ENCODE measurements around the gene ZNF273. TPM values are rescaled to one million over a fixed set of nuclear protein-coding genes. Genes with fewer than 3 reads are reported as not detected.
A peak's percentile ranks its signal among the peaks of the same experiment; 100 is the strongest.
"Not testable (repeated sequence)": the region's sequence is repeated elsewhere in the genome, so short reads cannot be mapped to it uniquely, and the experiment has no call there.

Gene ZNF273
- total RNA-seq, 1 donor from 2014 or later: 9.6 TPM

- H3K27ac Mint-ChIP-seq (ENCODE audit: unreplicated experiment): no peak overlapping the region
- no peak for TF ChIP-seq CTCF (IDR thresholded peaks at IDR 0.05; ENCODE audit: partially characterized antibody, unreplicated experiment)
- H3K36me3 Mint-ChIP-seq (ENCODE audit: unreplicated experiment): peaks cover 3% of the 10 kb centered on the region
- H3K4me1 Mint-ChIP-seq (ENCODE audit: low read depth, unreplicated experiment): no peaks in the 10 kb centered on the region
- H3K9me3 Mint-ChIP-seq (ENCODE audit: unreplicated experiment): peaks cover 5% of the 10 kb centered on the region
- peak overlapping the region; percentile 84 for H3K4me3 Mint-ChIP-seq (ENCODE audit: unreplicated experiment)
- DNase-seq: peak; percentile 48
- peaks cover 3% of the 10 kb centered on the region for H3K27me3 Mint-ChIP-seq (ENCODE audit: unreplicated experiment)
Measured at GRCh38 chr7:64947252-64948000, 44.4 kb downstream of the ZNF273 start.

GRCh38 chr7:64948774-64949173 is 45.7 kb downstream of the ZNF273 start:
- not testable (repeated sequence) for H3K36me3 Mint-ChIP-seq (ENCODE audit: unreplicated experiment); H3K4me1 Mint-ChIP-seq (ENCODE audit: low read depth, unreplicated experiment); H3K27me3 Mint-ChIP-seq (ENCODE audit: unreplicated experiment); H3K9me3 Mint-ChIP-seq (ENCODE audit: unreplicated experiment); H3K4me3 Mint-ChIP-seq (ENCODE audit: unreplicated experiment); H3K27ac Mint-ChIP-seq (ENCODE audit: unreplicated experiment); DNase-seq

GRCh38 chr7:64950673-64951072 is 47.6 kb downstream of the ZNF273 start:
- not testable (repeated sequence) for DNase-seq; H3K27ac Mint-ChIP-seq (ENCODE audit: unreplicated experiment); H3K36me3 Mint-ChIP-seq (ENCODE audit: unreplicated experiment); H3K4me3 Mint-ChIP-seq (ENCODE audit: unreplicated experiment); H3K9me3 Mint-ChIP-seq (ENCODE audit: unreplicated experiment); H3K27me3 Mint-ChIP-seq (ENCODE audit: unreplicated experiment); H3K4me1 Mint-ChIP-seq (ENCODE audit: low read depth, unreplicated experiment)

GRCh38 chr7:64951250-64951848 is 48.3 kb downstream of the ZNF273 start:
- Mint-ChIP-seq H3K4me3 (ENCODE audit: unreplicated experiment) (no peak overlapping the region), H3K9me3 (ENCODE audit: unreplicated experiment) (peaks cover 7% of the 10 kb centered on the region), H3K27ac (ENCODE audit: unreplicated experiment) (no peak overlapping the region), H3K36me3 (ENCODE audit: unreplicated experiment) (peaks cover 3% of the 10 kb centered on the region), H3K4me1 (ENCODE audit: low read depth, unreplicated experiment) (no peaks in the 10 kb centered on the region), H3K27me3 (ENCODE audit: unreplicated experiment) (peaks cover 8% of the 10 kb centered on the region)
- TF ChIP-seq CTCF (IDR thresholded peaks at IDR 0.05; ENCODE audit: partially characterized antibody, unreplicated experiment): peak; percentile 83
- no peak for DNase-seq

- H3K4me1 Mint-ChIP-seq (ENCODE audit: low read depth, unreplicated experiment): no peaks in the 10 kb centered on the region
- H3K36me3 Mint-ChIP-seq (ENCODE audit: unreplicated experiment): peaks cover 11% of the 10 kb centered on the region
- peaks cover 4% of the 10 kb centered on the region for H3K27me3 Mint-ChIP-seq (ENCODE audit: unreplicated experiment)
- DNase-seq: no peak
- peaks cover under 1% of the 10 kb centered on the region for H3K9me3 Mint-ChIP-seq (ENCODE audit: unreplicated experiment)
- H3K27ac Mint-ChIP-seq (ENCODE audit: unreplicated experiment): no peak overlapping the region
- no peak overlapping the region for H3K4me3 Mint-ChIP-seq (ENCODE audit: unreplicated experiment)
- no peak for TF ChIP-seq CTCF (IDR thresholded peaks at IDR 0.05; ENCODE audit: partially characterized antibody, unreplicated experiment)
Measured at GRCh38 chr7:64959072-64959747, 56.1 kb downstream of the ZNF273 start.

GRCh38 chr7:64965594-64965993 is 62.5 kb downstream of the ZNF273 start:
- Mint-ChIP-seq H3K36me3 (ENCODE audit: unreplicated experiment) (peaks cover 8% of the 10 kb centered on the region), H3K4me3 (ENCODE audit: unreplicated experiment) (no peak overlapping the region), H3K9me3 (ENCODE audit: unreplicated experiment) (peaks cover 16% of the 10 kb centered on the region), H3K4me1 (ENCODE audit: low read depth, unreplicated experiment) (no peaks in the 10 kb centered on the region), H3K27me3 (ENCODE audit: unreplicated experiment) (peaks cover 5% of the 10 kb centered on the region), H3K27ac (ENCODE audit: unreplicated experiment) (no peak overlapping the region)
- no peak for TF ChIP-seq CTCF (IDR thresholded peaks at IDR 0.05; ENCODE audit: partially characterized antibody, unreplicated experiment)
- DNase-seq: no peak
